Keratinocyte (primary cell): ENCODE data around the gene CCDC15. TPM values are rescaled to one million over a fixed set of nuclear protein-coding genes. Genes with fewer than 3 reads are reported as not detected.
"Not testable (repeated sequence)": the region's sequence is repeated elsewhere in the genome, so short reads cannot be mapped to it uniquely, and the experiment has no call there.

ENCODE experiments used
- DNase-seq: peaks from one replicate; pipeline ENCODE4 v3.0.0-alpha.2; 2011; ENCODE audit warnings: low read depth, missing footprints, low spot score
- FAIRE-seq: peaks from 2 replicates; lab custom pipeline; 2011; peaks lifted over from hg19 to GRCh38; lab: Jason Lieb, UNC
- H2AFZ ChIP-seq: 2 replicates; pipeline ENCODE4 v1.6.0; 2012; ENCODE audit warnings: low read length, control low read depth, inconsistent platforms; ENCODE audit not compliant: control insufficient read depth
- H3K27ac ChIP-seq: 2 replicates; pipeline ENCODE4 v1.5.1; 2011; ENCODE audit warnings: low read length; ENCODE audit not compliant: control insufficient read depth, insufficient read depth
- H3K27me3 ChIP-seq: 3 replicates; pipeline ENCODE4 v1.6.0; 2011; ENCODE audit warnings: low read length; ENCODE audit not compliant: control insufficient read depth, insufficient read depth; ENCODE audit errors: extremely low read depth
- H3K36me3 ChIP-seq, 2 experiments: 2 replicates in 1 of 2; 3 replicates in 1 of 2; pipeline ENCODE4 v1.5.1; 2011; ENCODE audit warnings: low read length in 2 of 2, mild to moderate bottlenecking in 1 of 2; ENCODE audit not compliant: control insufficient read depth in 2 of 2, insufficient read depth in 2 of 2; ENCODE audit errors: extremely low read depth in 1 of 2
- H3K4me1 ChIP-seq: 3 replicates; pipeline ENCODE4 v1.5.1; 2011; ENCODE audit warnings: low read length; ENCODE audit not compliant: control insufficient read depth, insufficient read depth; ENCODE audit errors: extremely low read depth
- H3K4me2 ChIP-seq: 3 replicates; pipeline ENCODE4 v1.6.0; 2011; ENCODE audit warnings: low read depth, low read length; ENCODE audit not compliant: control insufficient read depth, insufficient read depth; ENCODE audit errors: extremely low read depth
- H3K4me3 ChIP-seq, 3 experiments: fragments of 200-600 bp in 1 of 3; sonication (generic) in 1 of 3; 2 replicates in 2 of 3; 3 replicates in 1 of 3; pipeline ENCODE4 v1.5.1; 2011 to 2016; ENCODE audit warnings: low read length in 3 of 3, mild to moderate bottlenecking in 3 of 3, control low read depth in 2 of 3, inconsistent platforms in 1 of 3, low read depth in 1 of 3, mixed read lengths in 1 of 3, mixed run types in 1 of 3, moderate library complexity in 1 of 3; ENCODE audit not compliant: control insufficient read depth in 2 of 3, insufficient read depth in 2 of 3; ENCODE audit errors: extremely low read depth in 1 of 3
- H3K79me2 ChIP-seq: 2 replicates; pipeline ENCODE4 v1.6.0; 2012; ENCODE audit warnings: low read length; ENCODE audit not compliant: control insufficient read depth, insufficient read depth
- H3K9ac ChIP-seq: 3 replicates; pipeline ENCODE4 v1.6.0; 2011; ENCODE audit warnings: low read length; ENCODE audit not compliant: control insufficient read depth, insufficient read depth; ENCODE audit errors: extremely low read depth
- H3K9me1 ChIP-seq: 3 replicates; pipeline ENCODE4 v1.6.0; 2011; ENCODE audit warnings: low read length; ENCODE audit not compliant: control insufficient read depth, insufficient read depth; ENCODE audit errors: extremely low read depth
- H3K9me3 ChIP-seq: 2 replicates; pipeline ENCODE4 v1.5.1; 2012; ENCODE audit warnings: low read depth, low read length; ENCODE audit not compliant: control insufficient read depth
- H4K20me1 ChIP-seq: 3 replicates; pipeline ENCODE4 v1.6.0; 2011; ENCODE audit warnings: low read length; ENCODE audit not compliant: control insufficient read depth, insufficient read depth; ENCODE audit errors: extremely low read depth
- CTCF ChIP-seq, 3 experiments: IDR thresholded peaks in 1 of 3; conservative IDR thresholded peaks in 1 of 3; optimal IDR thresholded peaks in 1 of 3; 2 replicates in 2 of 3; 3 replicates in 1 of 3; pipeline versions ENCODE3 to v1.5.1; 2011; ENCODE audit warnings: low read length in 3 of 3, mild to moderate bottlenecking in 3 of 3, moderate library complexity in 2 of 3, control low read depth in 1 of 3, inconsistent platforms in 1 of 3; ENCODE audit not compliant: insufficient read depth in 2 of 3; ENCODE audit errors: extremely low read depth in 1 of 3
- EZH2 ChIP-seq: IDR thresholded peaks from one replicate; pipeline ENCODE4 v1.6.1; 2012; ENCODE audit warnings: inconsistent platforms, mild to moderate bottlenecking, low read length, moderate library complexity
- dilution Hi-C: fragments of 300-500 bp; cut with MboI; formaldehyde crosslinking; loops from one replicate; pipeline ENCODE4 v1.7.0; 2020; ENCODE audit warnings: low sequenced_read_pairs; ENCODE audit not compliant: extremely low pct_ligation_motif_present
- polyA plus RNA-seq, 5 experiments: library from polyadenylated mRNA; depleted of rRNA in 3 of 5; stranded (reverse) in 3 of 5; stranded (forward) in 1 of 5; unstranded in 1 of 5; fragments of >200 nt; gene quantifications; 1 replicate in 1 of 5; 2 replicates in 3 of 5; 3 replicates in 1 of 5; pipeline versions ENCODE4 v1.2.1 to v1.2.3, GENCODE V29; 2011 to 2012; ENCODE audit warnings: missing spikeins in 2 of 5, low read depth in 1 of 5, low replicate concordance in 1 of 5

The CCDC15 gene
- polyA plus RNA-seq, 1 donor (not counting 4 experiments of a cell fraction or from before 2014, with no cell fraction given), result 2.0 TPM

- Histone ChIP-seq H3K27ac (no peak overlapping the region), H3K9ac (no peak overlapping the region), H3K9me1 (no peaks in the 10 kb centered on the region), H3K4me3 (no peak overlapping the region), H3K36me3 (no peaks in the 10 kb centered on the region), H2AFZ (no peak overlapping the region), H3K4me2 (no peak overlapping the region), H3K4me1 (peaks cover 4% of the 10 kb centered on the region), H3K79me2 (no peaks in the 10 kb centered on the region), H4K20me1 (no peaks in the 10 kb centered on the region), H3K27me3 (no peaks in the 10 kb centered on the region), H3K9me3 (no peaks in the 10 kb centered on the region)
- DNase-seq, result no peak
- dilution Hi-C loops, result no loop called here
- peak; percentile 29 for FAIRE-seq
- no peak for TF ChIP-seq CTCF (optimal IDR thresholded peaks at IDR 0.05 in 1 of 3, IDR thresholded peaks at IDR 0.05 in 1 of 3, conservative IDR thresholded peaks at IDR 0.05 in 1 of 3; ENCODE audit: extremely low read depth in 1 of 3, insufficient read depth in 2 of 3, low read length in 3 of 3)
- TF ChIP-seq EZH2, result no peak
Observed at GRCh38 chr11:125055107-125055715, 101.2 kb downstream of the CCDC15 start.

- H3K9ac ChIP-seq, FAIRE-seq, dilution Hi-C loops, H3K79me2 ChIP-seq, H4K20me1 ChIP-seq, H3K9me1 ChIP-seq, H3K27ac ChIP-seq, H3K9me3 ChIP-seq, H3K27me3 ChIP-seq, H3K36me3 ChIP-seq, H2AFZ ChIP-seq, H3K4me2 ChIP-seq, H3K4me3 ChIP-seq, DNase-seq, H3K4me1 ChIP-seq: not testable (repeated sequence)
Observed at GRCh38 chr11:125056111-125056510, 102.1 kb downstream of the CCDC15 start.
